Right lobe of liver (tissue), 4 donors: ENCODE measurements around the gene ENTPD2.

Source experiments
- CTCF ChIP-seq, 4 donors: fragments of 200-600 bp in 3 of 4; fragments of 450-650 bp in 1 of 4; IDR thresholded peaks; one replicate each; pipeline versions ENCODE4 v1.5.1 to v1.8.0; 2016 to 2022; ENCODE audit warnings: antibody characterized with exemption in 4 of 4, mild to moderate bottlenecking in 2 of 4
- POLR2A ChIP-seq: fragments of 450-650 bp; IDR thresholded peaks from one replicate; pipeline ENCODE4 v1.6.1; 2017; ENCODE audit warnings: antibody characterized with exemption, mild to moderate bottlenecking
- donor health status: DM: no; HTN: no; CAD: no.
- donor health status: DM: no; HTN: no; CAD: no.
- donor health status: DM: no; HTN: yes; CAD: no.

GRCh38 chr9:137026828-137027227 lies 27.0 kb downstream of the ENTPD2 start:
- TF ChIP-seq CTCF (IDR thresholded peaks at IDR 0.05) (no peak), POLR2A (no peak)
